ENCODE measurements around the gene TM9SF1. TPM values are rescaled to one million over a fixed set of nuclear protein-coding genes. Genes with fewer than 3 reads are reported as not detected.

The TM9SF1 gene, protein sequence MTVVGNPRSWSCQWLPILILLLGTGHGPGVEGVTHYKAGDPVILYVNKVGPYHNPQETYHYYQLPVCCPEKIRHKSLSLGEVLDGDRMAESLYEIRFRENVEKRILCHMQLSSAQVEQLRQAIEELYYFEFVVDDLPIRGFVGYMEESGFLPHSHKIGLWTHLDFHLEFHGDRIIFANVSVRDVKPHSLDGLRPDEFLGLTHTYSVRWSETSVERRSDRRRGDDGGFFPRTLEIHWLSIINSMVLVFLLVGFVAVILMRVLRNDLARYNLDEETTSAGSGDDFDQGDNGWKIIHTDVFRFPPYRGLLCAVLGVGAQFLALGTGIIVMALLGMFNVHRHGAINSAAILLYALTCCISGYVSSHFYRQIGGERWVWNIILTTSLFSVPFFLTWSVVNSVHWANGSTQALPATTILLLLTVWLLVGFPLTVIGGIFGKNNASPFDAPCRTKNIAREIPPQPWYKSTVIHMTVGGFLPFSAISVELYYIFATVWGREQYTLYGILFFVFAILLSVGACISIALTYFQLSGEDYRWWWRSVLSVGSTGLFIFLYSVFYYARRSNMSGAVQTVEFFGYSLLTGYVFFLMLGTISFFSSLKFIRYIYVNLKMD
- total RNA-seq: 10 to 100 TPM; 24.6 to 29.3 TPM

DNA sequence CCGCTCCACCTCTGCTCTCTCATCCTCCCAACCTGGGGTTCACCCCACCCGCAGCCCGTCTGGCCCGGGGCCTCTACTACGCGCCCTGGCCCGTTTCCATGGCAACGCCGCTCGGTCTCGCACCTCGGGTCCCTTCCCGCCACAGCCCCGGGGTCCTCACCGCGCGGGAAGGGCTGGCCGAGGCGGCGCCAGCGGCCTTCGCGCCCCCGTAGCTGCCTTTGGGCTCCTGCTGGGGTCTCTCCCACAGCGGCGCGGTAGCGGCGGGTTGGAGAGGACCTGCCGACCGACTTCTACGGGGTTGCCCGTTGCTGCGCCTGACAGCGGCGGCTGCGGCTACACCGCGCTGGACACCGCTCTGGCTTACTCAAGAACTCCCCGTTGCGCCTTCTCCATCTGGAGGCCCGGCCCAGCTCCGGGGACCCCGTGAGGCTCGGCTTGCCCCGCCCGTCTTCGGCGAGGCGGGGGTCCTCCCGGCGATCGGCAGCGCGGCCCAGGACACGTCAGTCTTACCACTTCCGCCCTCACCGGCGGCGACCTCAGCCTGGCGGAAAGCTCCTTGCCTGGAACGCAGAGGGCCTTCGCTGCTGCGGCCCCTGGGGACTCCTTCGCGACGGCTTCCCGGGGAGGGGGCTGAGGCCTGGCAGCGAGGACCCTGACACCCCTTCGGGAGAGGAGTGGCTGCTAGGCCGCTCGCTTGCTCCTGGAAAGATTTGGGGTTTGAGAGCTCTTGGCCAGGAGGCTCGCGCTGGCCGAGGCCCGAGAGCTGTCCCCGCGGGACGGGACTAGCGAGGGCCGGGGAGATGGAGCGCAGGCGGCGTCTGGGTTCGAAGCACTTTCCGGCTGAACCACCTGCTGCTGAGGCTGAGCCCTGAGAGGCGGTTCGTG, at the start of gene TM9SF1:
TM9SF1 (minus strand) TSS at position 256 of the 885 bp plus-strand sequence. CDS start 422 bp downstream, outside the sequence.
- ATAC-seq: peak; percentile 92 to 95
- peak; percentile 86 to 90 for DNase-seq (ENCODE audit: low spot score in 2 of 2)
- Mint-ChIP-seq H3K9me3 (no peaks in the 10 kb centered on the region), H3K36me3 (peaks cover 21 to 31% of the 10 kb centered on the region in 2 donors), H3K27ac (peak within 1 kb of the TSS; percentile 84 to 99)

DNA sequence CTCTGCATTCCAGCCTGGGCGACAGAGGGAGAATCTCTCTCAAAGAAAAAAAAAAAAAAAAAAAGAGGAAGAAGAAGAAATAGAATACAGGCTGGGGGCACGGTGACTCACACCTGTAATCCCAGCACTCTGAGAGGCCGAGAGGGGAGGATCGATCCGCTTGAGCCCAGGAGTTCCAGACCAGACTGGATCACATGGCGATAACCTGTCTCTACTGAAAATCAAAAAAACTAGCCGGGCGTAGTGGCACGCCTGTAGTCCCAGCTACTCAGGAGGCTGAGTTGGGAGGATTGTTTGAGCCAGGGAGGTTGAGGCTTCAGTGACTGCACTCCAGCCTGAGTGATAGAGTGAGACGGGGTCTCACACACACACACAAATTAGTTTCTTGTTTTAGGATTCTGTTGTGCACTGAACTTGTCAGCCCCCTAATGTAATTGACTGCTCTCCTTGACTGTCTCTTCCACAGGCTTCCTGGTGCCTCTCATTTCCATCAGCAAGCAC, 48.1 kb upstream of the TM9SF1 start:
- Mint-ChIP-seq H3K27ac (peak overlapping the region; percentile 92 to 99), H3K36me3 (peaks cover 10 to 24% of the 10 kb centered on the region in 2 donors), H3K9me3 (no peaks in the 10 kb centered on the region)
- peak in 1 of 2 donors; percentile 55 for DNase-seq (ENCODE audit: low spot score in 2 of 2)
- ATAC-seq: no peak

- peak in 1 of 2 donors; percentile 95 for DNase-seq (ENCODE audit: low spot score in 2 of 2)
- peak; percentile 84 to 87 for ATAC-seq
- H3K27ac Mint-ChIP-seq: peak overlapping the region; percentile 92 to 99
- H3K9me3 Mint-ChIP-seq: no peaks in the 10 kb centered on the region
- peaks cover 20 to 37% of the 10 kb centered on the region in 2 donors for H3K36me3 Mint-ChIP-seq
Observed at GRCh38 chr14:24241829-24242443, 46.7 kb upstream of the TM9SF1 start.

GRCh38 chr14:24240110-24240918, 45.1 kb upstream of the TM9SF1 start:
- DNase-seq (ENCODE audit: low spot score in 2 of 2) (peak in 1 of 2 donors; percentile 53), ATAC-seq (no peak)
- H3K36me3 Mint-ChIP-seq: peaks cover 34 to 52% of the 10 kb centered on the region in 2 donors
- peak overlapping the region; percentile 32 to 92 for H3K27ac Mint-ChIP-seq
- H3K9me3 Mint-ChIP-seq: no peaks in the 10 kb centered on the region

- Mint-ChIP-seq H3K36me3 (peaks cover 34 to 64% of the 10 kb centered on the region in 2 donors), H3K27ac (peak overlapping the region; percentile 50 to 69), H3K9me3 (no peaks in the 10 kb centered on the region)
- no peak for ATAC-seq
- peak in 1 of 2 donors; percentile 28 for DNase-seq (ENCODE audit: low spot score in 2 of 2)
Observed at GRCh38 chr14:24238527-24239037, 43.3 kb upstream of the TM9SF1 start.

GRCh38 chr14:24238123-24238522, 42.9 kb upstream of the TM9SF1 start:
- ATAC-seq: no peak

GRCh38 chr14:24237463-24237955, 42.3 kb upstream of the TM9SF1 start:
- DNase-seq (ENCODE audit: low spot score in 2 of 2) (no peak), ATAC-seq (no peak)
- no peaks in the 10 kb centered on the region for H3K9me3 Mint-ChIP-seq
- peak overlapping the region; percentile 5 to 69 for H3K27ac Mint-ChIP-seq
- H3K36me3 Mint-ChIP-seq: peaks cover 34 to 75% of the 10 kb centered on the region in 2 donors

More at GRCh38 chr14:24238123-24238522, 42.9 kb upstream of the TM9SF1 start:
- Mint-ChIP-seq H3K36me3 (peaks cover 34 to 69% of the 10 kb centered on the region in 2 donors), H3K9me3 (no peaks in the 10 kb centered on the region), H3K27ac (peak overlapping the region; percentile 5 to 69)
- DNase-seq (ENCODE audit: low spot score in 2 of 2): peak in 1 of 2 donors; percentile 44

DNA sequence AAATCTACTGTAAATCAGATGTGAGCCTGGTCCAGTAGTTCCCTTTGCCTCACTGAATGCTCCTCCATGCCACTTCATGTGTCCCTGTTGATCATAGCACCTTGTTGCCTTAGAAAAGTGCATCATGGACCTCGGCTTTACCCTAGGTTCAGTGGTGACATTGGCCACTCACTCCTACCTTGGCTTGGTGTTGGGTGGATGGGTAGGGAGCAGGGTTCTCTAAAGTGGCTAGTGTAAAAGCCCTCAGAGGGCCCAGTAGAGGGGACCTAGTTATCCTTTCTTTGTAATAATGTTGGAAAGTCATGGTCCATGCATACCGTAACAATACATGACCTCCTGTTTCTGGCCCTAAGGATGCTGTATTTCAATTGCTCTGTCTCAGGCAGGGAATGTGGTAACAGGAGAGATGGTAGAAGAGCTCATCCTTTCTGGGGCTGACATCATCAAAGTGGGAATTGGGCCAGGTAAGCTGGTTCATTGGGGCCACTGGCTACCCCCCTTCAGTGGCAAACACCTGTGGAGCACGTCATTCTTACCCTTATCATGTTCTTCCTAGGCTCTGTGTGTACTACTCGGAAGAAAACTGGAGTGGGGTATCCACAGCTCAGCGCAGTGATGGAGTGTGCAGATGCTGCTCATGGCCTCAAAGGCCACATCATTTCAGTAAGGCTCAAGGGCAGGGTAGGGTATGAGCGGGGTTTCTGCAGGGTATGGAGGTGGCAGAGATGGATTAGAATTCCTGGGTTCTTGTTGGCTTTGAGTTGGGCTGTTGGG, 41.6 kb upstream of the TM9SF1 start:
- Mint-ChIP-seq H3K9me3 (no peaks in the 10 kb centered on the region), H3K27ac (peak overlapping the region; percentile 12 to 69), H3K36me3 (peaks cover 31 to 78% of the 10 kb centered on the region in 2 donors)
- DNase-seq (ENCODE audit: low spot score in 2 of 2): peak in 1 of 2 donors; percentile 52
- no peak for ATAC-seq

DNA sequence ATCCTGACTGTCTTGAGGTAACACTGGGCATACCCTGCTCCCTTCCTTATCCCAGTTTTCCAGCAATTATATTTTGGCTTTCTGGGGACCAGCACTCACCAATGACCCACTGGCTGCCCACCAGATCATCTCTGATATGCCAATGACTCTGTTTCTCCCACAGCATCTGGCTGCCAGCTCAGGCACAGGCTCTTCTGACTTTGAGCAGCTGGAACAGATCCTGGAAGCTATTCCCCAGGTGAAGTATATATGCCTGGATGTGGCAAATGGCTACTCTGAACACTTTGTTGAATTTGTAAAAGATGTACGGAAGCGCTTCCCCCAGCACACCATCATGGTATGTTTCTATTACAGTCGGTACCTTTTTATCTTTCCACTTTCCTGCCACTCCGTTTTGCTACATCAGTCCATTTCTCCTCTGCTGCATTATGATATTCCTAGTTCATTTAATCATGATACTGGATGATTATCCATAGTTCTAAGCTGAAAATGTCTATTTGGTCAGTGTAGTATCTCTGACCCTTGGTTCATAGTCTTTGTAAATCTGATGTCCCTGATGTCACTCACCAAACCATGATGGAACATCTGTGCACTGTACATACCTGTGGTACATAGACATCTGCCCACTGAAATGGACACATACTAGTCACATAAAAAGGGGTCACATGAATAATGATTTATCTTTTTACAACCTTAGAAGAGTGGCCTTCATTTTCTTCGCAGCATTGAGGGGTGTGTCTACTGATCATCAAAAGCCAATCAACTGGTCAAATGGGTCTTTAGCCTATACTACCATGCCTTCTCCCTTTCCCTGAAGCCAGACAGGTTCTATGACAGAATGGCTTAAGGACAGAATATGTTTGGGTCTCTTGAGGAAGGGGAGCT, 40.8 kb upstream of the TM9SF1 start:
- DNase-seq (ENCODE audit: low spot score in 2 of 2) (no peak), ATAC-seq (no peak)
- peaks cover 30 to 76% of the 10 kb centered on the region in 2 donors for H3K36me3 Mint-ChIP-seq

GRCh38 chr14:24234095-24235005, 39.1 kb upstream of the TM9SF1 start:
- DNase-seq (ENCODE audit: low spot score in 2 of 2) (no peak), ATAC-seq (no peak)
- Mint-ChIP-seq H3K9me3 (no peaks in the 10 kb centered on the region), H3K36me3 (peaks cover 24 to 62% of the 10 kb centered on the region in 2 donors), H3K27ac (peak overlapping the region; percentile 20 to 96)

More for the DNA sequence above, 40.8 kb upstream of the TM9SF1 start:
- Mint-ChIP-seq H3K9me3 (no peaks in the 10 kb centered on the region), H3K27ac (peak overlapping the region in 1 of 2 donors; percentile 73)

- peak in 1 of 2 donors; percentile 53 for DNase-seq (ENCODE audit: low spot score in 2 of 2)
- H3K36me3 Mint-ChIP-seq: peaks cover 24 to 58% of the 10 kb centered on the region in 2 donors
- H3K9me3 Mint-ChIP-seq: no peaks in the 10 kb centered on the region
- peak in 1 of 2 donors; percentile 49 for ATAC-seq
- H3K27ac Mint-ChIP-seq: peak overlapping the region; percentile 94 to 96
Observed at GRCh38 chr14:24233538-24233866, 38.3 kb upstream of the TM9SF1 start.

DNA sequence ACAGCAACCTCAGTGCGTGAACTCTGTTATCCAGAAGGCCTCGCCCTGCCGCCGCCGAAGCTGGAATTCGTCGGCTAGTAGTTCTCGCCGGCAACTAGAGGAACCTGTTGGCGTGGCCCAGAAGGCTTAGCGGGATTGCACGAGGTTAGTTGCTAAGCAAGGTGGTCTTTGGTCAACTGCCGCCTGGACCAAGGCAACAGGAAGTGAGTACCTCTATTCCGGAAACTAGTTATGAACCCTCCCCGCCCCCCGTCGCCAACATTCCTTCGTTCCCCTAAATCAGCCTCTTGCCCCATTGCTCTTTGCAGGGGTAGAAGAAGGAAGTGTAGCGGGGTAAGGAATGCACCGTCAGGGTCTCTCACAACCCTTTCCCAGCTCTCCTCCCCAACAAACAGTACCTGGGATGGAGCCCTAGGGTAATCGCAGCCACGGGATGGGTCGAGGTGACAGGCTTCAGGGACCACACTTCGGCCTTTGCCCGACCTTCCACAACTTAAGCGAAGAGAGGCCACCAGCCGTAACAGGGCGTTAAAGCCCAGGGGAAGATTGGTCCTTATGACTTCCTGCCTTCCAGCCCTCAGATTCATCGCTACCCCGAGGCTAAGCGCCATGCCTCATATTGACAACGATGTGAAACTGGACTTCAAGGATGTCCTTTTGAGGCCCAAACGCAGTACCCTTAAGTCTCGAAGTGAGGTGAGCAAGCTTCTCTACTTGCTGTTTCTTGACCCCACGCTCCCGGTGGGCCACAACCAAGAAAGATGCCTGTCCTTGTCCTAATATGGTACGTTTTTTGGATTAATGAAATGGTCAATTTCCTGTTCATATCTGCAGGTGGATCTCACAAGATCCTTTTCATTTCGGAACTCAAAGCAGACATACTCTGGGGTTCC, 37.6 kb upstream of the TM9SF1 start, which contains the start of gene GMPR2:
GMPR2 (plus strand) TSS at position 285 of the 893 bp plus-strand sequence; CDS start at position 610, 325 bp downstream.
- ATAC-seq: peak; percentile 47 to 55
- H3K36me3 Mint-ChIP-seq: peaks cover 21 to 55% of the 10 kb centered on the region in 2 donors
- DNase-seq (ENCODE audit: low spot score in 2 of 2): no peak
- peak within 1 kb of the TSS; percentile 94 to 96 for H3K27ac Mint-ChIP-seq
- H3K9me3 Mint-ChIP-seq: no peaks in the 10 kb centered on the region

All from activated naive CD4-positive, alpha-beta T cell treated with anti-CD3 and anti-CD28 coated beads, Interleukin-2, amount 50 U/mL, for 72 hours (primary cell).